Fibroblast of the aortic adventitia (primary cell): ENCODE measurements around the gene TDP2. TPM values are rescaled to one million over a fixed set of nuclear protein-coding genes. Genes with fewer than 3 reads are reported as not detected.

Source experiments
- DNase-seq: peaks from one replicate; pipeline ENCODE4 v3.0.0-alpha.2; 2010; ENCODE audit warnings: low read depth
- H3K4me3 ChIP-seq: 2 replicates; pipeline ENCODE4 v1.5.1; 2011; ENCODE audit warnings: low read depth, mild to moderate bottlenecking, control low read depth, low read length, moderate library complexity
- CTCF ChIP-seq: IDR thresholded peaks from 2 replicates; pipeline ENCODE4 v1.5.1; 2011; ENCODE audit warnings: mild to moderate bottlenecking, low read length, control low read depth, inconsistent platforms; ENCODE audit not compliant: insufficient read depth
- total RNA-seq: library from RNA; depleted of rRNA; stranded (reverse); fragments of >200 nt; gene quantifications from 2 replicates; pipeline ENCODE4 v1.2.3, GENCODE V29; 2012; ENCODE audit warnings: low replicate concordance

TDP2 gene
- total RNA-seq, 1 donor: 29.5 TPM

GRCh38 chr6:24692003-24692402 is 25.3 kb upstream of the TDP2 start:
- no peak for DNase-seq
- H3K4me3 ChIP-seq: no peak overlapping the region
- TF ChIP-seq CTCF: no peak

- DNase-seq: no peak
- no peak for TF ChIP-seq CTCF
- H3K4me3 ChIP-seq: no peak overlapping the region
Measured at GRCh38 chr6:24691550-24691949, 24.9 kb upstream of the TDP2 start.

GRCh38 chr6:24690593-24690992 is 23.9 kb upstream of the TDP2 start:
- TF ChIP-seq CTCF: no peak
- no peak for DNase-seq
- no peak overlapping the region for H3K4me3 ChIP-seq

GRCh38 chr6:24689964-24690363 is 23.3 kb upstream of the TDP2 start:
- DNase-seq: peak; percentile 62
- H3K4me3 ChIP-seq: no peak overlapping the region
- no peak for TF ChIP-seq CTCF

- TF ChIP-seq CTCF: no peak
- DNase-seq: no peak
- H3K4me3 ChIP-seq: no peak overlapping the region
Measured at GRCh38 chr6:24686946-24687345, 20.2 kb upstream of the TDP2 start.

GRCh38 chr6:24686408-24686807 is 19.7 kb upstream of the TDP2 start:
- DNase-seq: no peak
- H3K4me3 ChIP-seq: no peak overlapping the region
- no peak for TF ChIP-seq CTCF

- H3K4me3 ChIP-seq: no peak overlapping the region
- DNase-seq: no peak
- no peak for TF ChIP-seq CTCF
Measured at GRCh38 chr6:24683297-24684296, 16.9 kb upstream of the TDP2 start.
